Ammon's horn (tissue), 1 donor: ENCODE measurements around the gene PLEKHA6.
"Not testable (repeated sequence)": the region's sequence is repeated elsewhere in the genome, so short reads cannot be mapped to it uniquely, and the experiment has no call there.

Source experiments
- DNase-seq: peaks from one replicate; pipeline ENCODE4 v3.0.0-alpha.2; 2016; ENCODE audit warnings: low spot score

Gene PLEKHA6

DNA sequence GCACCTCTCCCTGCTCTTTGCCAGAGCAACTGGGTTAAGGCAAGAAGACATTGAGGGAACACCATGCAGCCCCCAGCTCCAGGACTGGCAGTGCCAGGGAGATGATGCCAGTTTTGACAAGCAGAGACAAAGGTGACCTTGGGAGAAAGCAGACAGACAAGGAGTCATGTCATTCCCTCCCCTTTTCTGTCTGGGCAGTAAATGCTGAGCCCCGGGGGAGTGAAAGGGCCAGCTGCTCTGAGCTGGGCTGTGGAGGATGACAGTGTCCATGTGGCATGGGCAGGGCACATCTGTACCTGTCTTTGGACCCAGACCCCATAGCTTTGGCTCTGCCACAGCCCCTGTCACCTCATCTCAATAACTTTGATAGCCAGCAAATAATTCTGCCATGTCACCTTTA is 24.2 kb downstream of the PLEKHA6 start:
- no peak for DNase-seq

DNA sequence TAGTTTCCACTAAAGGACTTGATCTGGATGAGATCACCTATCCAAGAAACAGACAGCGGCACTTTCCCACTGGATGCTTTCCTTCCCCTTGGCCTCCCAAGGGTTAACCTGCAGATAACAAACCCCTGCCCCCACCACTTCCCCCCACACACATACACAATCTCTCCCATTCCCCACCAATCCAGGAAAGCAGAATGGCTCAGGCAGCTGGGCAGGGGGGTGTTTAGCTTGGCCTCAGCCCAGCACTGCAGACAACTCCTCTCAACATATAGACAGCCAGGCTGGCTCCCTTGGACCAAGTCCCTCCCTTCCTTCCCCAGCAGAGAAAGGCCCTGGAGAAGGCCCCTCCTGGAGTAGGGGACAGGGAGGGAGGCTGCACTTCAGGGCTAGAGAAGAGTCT is 24.6 kb downstream of the PLEKHA6 start:
- no peak for DNase-seq

DNA sequence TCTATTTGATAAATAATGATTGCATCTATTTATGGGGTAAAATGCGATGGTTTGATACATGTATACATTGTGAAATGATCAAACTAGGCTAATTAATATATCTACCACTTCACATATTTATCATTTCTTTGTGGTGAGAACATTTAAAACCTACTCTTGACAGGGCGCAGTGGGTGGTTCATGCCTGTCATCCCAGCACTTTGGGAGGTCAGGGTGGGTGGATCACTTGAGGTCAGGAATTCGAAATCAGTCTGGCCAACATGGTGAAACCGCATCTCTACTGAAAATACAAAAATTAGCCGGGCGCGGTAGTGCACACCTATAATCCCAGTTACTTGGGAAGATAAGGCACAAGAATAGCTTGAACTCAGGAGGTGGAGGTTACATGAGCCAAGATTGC is 25.3 kb downstream of the PLEKHA6 start:
- DNase-seq = no peak

DNA sequence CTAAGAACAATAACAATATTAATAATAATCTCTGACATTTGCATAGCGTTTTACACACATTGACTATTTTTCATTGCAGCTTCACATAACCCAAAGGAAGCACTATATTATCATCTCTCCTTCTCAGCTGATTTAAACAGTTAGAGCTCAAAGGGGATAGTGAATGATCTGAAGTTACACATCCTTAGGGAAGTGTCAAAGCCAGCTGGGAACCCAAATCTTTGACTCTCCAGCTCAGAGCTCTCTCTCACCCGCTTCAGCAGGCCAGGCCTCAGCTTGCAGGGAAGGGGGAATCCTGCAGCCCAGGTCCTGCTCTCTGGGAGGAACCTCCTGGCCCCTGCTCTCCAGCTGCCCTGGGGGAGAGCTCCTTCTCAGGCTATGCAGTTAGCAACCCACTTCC is 26.3 kb downstream of the PLEKHA6 start:
- DNase-seq = no peak

DNA sequence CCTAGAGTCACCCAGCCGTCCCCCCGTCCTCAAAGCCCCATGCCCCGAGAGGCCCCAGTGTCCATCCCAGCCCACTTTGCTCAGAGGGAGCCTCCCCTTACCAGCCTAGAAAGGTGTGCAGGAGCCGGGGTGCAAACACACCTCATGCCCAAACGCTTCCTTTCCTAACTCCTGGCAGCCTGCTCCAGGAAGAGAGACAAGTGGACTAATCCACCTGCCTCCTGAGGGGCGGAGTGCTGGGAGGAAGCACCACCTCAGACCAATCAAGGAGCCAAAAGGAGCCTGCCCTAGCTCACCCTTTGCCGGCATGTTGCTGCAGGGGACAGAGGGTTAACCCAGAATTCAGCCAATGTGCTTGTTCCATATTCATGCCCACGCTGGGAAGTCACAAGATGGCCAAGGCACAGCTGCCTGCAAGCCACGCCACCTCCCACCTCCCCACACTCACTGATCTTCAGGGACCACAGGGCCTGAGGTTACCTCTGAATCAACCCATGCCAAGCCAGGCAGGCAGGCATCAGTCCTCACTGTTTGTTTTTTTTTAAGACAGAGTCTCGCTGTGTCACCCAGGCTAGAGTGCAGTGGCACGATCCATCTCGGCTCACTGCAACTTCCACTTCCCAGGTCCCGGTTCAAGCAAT is 27.8 kb downstream of the PLEKHA6 start:
- DNase-seq = no peak

DNA sequence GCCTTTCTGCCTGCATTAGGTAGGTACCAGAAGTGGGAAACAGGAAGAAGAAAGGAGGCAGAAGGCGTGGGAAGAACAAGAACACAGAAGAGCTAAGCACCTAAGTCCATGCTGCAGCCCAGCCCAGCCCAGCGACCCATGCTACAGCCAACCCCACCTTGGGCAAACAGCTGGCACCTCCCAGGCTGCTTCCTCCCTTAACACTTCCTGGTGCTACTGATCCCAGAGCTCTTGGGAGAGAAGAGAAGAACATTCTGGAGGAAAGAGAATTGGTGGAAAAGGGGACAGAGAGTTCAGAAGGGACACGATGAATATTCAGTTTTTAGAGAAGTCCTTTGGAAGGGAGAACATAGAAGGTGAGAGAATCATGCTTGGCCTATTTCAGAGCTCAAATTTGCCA is 28.5 kb downstream of the PLEKHA6 start:
- no peak for DNase-seq

DNA sequence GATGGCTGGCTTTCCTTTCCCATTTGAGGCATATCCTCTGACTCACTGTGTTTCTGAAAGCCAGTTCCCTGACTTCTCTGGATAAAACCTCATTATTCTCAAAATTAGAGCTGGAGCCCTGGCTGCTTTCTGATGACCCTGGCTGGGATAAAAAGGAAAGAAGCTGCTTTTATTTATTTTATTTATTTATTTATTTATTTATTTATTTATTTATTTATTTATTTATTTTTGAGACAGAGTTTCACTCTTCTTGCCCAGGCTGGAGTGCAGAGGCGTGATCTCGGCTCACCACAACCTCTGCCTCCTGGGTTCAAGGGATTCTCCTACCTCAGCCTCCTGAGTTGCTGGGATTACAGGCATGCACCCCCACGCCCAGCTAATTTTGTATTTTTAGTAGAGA is 31.9 kb downstream of the PLEKHA6 start:
- DNase-seq = not testable (repeated sequence)

DNA sequence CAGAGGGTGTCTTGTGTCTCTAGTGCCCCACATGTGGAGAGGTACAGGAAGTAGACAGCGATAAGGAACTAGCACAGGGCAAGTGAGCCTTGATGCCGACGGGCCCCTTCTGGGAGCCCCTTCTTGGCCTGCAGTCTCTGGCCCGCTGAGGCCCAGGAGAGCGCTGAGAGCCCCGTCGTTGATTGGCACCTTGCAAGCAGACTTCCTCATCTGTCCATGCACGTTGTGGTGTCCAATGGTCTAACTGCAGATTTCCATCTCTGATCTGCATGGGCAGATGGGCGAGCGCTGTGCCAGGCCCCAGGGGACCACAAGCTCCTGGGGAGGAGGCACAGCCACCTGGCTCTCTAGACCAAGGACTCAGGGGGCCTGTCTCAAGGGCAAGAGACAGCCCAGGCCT is 32.4 kb downstream of the PLEKHA6 start:
- no peak for DNase-seq

DNA sequence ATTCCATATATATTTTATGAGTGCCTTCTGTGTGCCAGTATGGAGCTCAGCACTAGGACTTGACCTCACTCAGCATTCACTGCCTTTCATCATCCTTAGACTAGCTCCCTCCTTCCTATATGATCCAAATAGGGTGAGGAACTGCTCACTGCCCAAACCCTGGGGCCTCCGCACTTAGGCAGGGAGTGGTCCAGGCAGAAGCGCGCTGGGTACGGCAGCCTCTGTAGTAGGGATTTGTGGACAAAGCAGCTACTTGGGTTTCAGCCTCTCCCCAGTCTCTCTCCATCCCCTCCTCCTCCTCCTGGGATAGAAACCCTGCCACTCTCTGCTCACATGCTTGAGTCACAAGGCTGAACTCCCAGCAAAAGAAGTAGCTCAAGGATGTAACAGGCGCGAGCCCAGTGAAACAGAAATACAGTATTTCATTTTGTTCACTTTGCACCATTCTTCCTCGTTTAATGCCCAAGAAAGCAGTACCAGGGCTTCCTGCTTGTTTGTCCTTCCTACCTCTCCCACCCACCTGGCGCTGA is 32.9 kb downstream of the PLEKHA6 start:
- DNase-seq = peak; percentile 43

DNA sequence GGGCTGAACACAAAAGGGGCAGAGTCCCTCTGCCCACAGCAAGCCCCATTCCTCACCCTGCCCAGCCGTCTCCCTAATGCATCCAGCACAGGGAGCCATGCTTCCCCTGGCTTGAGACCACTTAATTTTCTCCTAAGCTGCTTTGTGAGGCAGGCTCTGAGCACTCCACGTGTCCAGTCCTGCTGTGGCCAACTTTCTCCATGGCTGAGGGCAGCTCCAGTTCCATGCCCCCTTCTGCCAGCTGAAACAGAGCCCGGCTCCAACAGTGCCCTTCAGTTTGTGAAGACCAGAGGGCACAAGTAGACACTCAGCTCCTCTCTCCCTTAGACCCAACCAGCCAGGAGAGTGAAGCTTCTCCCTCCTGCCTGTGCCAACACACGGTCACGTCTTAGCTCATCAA is 33.8 kb downstream of the PLEKHA6 start:
- peak; percentile 75 for DNase-seq

DNA sequence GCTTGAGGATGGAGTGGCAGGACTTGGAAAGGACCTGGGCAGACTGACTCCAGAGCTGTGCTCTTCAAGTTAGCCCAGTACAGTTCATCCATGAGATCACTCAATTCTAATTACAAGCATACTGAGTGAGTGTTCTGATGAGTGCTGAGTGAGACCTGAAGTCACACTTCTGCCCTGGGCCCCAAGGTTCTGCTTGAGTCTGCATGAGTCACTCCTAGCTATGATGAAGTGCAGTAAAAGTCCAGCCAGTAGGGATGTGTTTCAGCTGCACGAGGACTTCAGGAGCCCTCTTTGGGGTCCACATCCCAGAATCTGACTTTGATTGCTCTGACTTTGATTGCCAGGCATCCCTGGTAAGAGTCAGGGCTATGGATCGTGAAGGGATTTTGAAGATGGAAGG is 35.8 kb downstream of the PLEKHA6 start:
- DNase-seq = no peak

DNA sequence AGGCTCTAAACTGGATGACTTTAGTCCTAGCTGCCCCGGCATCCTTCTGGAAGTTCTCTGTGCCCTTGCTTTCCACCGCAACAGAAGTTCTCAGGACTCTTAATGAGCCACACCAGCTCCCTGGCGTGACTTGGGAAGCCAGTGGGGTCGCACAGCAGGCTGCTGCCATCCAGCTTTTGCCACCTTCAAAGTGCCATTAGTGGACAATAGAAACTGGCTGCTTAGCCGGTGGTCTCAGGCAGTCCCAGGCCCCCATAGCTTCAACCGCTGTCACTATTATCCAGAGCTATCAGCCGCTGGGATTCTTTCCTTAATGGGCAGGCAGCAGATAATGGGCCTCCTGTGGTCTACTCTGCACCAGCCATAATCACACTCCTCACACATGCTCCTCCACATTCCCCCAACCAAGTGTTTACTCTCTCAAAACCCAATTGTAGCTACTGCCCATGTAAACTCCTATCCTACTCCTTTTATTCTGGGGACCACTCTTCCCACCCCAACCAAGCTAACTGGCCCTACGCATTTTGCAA is 37.3 kb downstream of the PLEKHA6 start:
- no peak for DNase-seq

DNA sequence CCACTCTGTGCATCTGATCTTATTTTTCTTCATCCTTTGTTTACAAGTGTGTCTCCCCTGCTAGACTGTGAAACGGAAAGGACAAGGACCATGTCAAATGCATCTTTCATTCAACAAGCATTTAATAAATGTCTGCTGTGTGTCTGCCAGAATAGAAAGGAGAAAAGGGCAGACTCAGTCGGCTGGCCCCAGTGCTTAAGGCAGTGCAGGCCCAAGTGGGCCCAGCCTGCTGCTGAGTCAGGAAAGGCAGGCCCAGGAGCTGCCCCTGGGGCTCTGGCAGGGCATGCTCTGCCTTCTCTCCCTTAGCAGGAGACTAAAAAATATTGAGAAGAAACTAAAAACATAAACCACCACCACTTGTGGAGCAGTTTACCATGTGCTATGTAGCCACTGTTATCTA is 38.1 kb downstream of the PLEKHA6 start:
- no peak for DNase-seq

DNA sequence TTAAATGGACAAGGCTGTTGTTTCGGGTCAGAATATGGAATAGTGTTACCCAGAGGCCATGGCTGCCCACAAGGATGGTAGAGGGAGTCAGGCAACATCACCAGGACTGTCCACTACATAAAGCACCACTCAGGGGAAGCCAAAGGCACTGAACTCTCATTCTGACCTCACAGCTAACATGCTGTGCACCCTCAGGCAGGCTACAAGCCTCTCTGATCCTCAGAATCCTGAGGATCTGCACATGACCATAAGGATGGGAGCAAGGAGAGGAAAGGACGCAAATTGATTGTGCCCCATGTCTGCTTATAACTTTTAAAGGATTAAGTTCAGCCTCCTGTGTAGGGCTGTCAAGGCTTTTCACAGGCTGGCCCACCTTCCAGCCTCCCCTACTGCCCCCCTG is 38.7 kb downstream of the PLEKHA6 start:
- DNase-seq = no peak

DNA sequence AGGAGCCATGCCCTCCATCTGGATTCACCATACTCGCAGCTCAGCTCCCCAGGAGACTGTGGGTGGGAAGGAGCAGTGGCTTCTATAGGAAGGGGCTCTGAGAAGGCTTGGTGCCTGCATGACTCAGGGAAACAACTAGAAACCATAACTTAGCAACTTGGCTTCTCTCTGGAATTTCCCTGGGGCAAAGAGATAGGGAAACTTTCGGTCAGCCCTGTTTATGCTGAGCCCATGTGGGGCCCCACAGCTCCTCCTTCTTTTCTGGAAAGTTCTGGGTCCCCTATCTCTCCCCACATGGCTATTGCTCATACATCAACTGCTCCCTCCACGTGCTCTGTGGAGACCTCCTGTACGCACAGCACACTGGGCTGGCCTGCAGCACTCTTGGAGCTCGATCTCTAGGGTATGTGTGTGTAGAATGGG is 39.3 kb downstream of the PLEKHA6 start:
- DNase-seq = no peak

DNA sequence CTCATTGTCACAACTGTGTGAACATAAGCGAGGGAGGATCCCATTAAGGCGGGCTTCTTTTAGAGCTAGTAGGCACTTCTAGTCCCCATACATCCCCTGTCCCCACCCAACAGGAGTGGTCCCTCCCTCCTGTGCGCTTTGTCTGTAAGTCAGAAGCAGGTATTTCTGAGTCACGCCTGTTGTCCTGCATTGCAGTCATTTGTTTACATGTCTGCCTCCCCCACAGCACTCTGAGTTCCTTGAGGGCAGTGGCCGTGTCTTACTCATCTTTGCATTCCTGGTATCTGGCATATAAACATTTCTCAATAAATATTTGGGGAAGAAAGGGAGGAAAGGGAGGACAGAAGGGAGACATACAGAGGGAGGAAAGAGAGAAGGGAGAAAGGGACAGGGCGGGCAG is 40.3 kb downstream of the PLEKHA6 start:
- no peak for DNase-seq

DNA sequence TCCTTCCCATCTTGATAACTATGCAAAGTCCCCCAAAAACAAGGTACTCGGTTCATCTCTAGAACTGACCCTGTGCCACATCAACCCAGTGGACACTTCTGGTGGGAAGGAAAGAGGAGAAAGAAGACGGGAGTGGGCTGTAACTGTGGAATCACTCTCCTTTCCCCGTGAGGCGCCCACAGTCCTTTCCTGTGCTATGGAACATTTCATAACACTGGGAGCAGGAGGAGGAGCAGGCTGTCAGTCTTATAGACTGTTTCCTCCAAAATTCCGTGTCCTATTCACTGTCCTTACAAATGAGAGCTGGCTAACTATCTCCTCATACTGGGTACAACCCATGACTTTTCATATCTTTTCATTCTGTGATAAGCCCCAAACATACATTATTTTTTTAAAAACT is 40.7 kb downstream of the PLEKHA6 start:
- DNase-seq = no peak

DNA sequence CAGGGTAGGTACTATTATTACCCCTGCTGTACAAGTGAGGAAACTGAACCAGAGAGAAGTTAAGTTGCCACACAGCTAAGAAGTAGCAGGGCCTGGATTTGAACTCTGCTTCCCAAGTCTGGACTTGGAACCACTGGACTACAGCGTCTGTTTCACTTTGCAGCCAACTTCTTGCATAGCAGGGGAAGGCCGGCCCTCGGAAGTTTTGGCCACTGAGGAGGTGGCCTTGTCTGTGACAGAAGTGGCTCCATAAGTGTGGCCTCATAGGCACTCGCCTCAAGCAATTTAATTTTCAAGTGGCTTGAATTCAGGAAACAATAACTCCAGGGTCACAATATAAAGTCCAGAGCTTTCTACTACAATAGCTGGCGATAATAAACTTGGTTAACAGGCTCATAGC is 41.4 kb downstream of the PLEKHA6 start:
- DNase-seq = no peak

DNA sequence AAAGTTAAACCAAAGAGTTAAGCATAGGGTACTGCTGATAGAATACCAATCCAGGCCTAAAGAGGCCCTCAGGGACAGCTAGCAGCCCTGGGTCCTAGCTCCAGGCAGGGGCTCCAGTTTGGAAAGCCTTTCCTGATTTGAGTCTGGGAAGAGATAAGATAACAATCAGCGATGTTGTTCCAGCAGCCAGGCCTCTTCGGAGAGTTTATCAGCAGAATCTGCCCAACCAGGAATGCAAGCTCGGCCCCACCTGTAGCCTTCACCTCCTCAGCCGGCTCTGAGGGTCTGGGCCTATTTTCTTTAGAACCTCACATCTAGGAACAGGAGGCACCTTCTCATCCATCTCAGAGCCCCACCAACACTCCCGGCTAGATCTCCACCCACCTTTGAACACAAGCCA is 42.6 kb downstream of the PLEKHA6 start:
- no peak for DNase-seq

DNA sequence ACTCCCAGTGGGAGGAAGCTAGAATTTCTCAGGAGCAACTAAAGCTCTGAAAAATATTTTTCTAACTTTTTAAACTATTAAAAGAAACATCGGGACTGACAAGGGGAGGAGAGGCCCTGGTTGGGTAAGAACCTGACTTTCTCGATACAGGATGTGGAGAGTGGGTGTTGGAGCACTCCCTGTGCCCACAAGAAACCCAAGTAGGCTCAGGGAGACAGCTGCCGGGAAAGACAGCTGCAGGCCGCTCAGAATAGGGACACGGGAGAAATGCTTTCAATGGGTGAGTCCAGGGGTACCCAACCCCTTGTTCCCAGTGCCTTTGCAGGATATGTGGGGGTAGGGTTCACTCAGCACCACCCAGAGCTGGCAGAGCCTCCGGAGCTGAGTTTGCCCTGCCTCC is 43.6 kb downstream of the PLEKHA6 start:
- DNase-seq = no peak

DNA sequence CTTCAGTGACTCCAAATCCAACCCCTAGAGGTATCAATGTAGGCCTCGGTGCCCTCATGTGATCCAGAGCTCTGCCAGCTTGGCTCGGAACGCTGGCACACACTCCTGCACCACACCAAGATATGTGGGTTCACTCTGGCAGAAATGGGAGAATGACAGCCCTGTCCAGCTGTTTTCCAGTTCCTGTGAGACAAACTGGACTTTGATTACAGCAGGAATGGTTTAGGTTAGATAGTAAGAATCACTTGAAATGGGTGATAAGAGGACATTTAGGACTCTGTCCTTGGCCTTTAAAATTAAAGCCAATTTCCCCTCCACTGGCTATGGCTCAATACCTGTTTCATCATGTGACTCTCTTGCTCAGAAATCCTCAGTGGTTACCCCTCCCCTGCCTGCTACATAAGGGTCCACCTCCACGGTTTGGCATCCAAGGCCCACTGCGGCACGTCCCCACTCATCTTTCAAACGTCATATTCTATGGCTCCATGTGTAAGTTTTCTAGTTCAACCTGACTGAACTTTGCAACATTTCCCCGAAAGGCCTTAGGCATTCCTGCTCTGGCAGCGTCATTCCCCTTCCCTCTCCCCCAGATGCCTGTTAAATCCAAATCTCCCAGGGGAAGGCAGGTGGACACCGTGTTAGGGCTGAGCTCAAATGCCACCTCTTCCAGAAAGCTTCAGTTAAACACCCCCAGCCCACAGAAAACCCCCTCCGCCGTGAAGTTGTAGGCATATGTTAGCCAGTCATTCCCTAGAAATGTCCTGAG is 44.7 kb downstream of the PLEKHA6 start:
- DNase-seq = no peak

DNA sequence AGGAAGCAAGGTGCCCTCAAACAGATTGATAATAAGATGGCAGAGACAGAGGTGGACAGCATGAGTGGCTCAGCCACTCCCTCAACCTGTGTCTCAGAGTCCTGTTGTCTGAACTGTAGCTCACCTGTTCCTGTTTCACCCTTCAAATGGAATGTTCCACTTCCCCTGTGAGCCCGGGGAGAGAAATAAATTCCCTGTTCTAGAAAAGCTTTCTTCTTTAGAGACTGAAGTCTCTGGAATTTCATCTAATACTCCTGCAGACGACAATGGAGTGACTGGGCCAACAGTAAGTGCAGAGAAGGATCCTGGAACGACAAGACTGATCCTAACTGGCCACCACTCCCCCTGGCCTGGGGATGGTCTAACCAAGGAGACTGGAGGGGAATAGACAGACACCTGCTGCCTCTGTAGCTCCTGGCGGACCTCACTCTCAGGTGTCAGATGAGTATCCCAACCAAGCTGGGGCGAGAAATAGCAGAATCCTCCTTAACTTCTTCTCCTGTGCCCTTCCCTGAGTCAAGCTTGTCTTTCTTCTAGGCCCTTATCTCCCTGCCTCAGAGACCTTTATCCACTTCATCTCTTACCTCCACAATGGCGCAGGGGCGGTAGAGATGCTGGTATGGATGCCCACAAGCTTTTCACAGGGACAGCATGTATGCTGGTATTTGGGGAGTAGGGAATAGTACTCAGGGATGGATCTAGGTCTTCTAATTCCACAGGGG is 45.4 kb downstream of the PLEKHA6 start:
- DNase-seq = no peak

DNA sequence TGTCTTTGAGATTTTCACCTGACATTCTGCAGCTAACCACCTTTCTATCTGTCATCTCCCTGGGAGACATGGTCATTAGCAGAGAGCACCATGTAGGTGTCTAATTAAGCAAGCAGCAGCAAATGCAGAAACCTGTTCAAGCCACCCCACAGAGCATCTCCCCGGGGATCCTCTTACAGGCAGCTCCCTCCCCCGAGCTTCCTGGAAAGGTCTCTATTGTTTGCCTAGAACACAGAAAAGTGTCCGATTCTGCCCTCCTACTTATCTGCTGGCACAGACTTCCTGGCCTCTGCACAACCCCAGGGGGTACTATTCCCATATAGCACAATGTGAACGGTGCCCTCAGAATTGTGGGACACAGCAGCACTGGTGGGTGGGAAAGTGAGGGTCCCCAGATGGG is 46.1 kb downstream of the PLEKHA6 start:
- no peak for DNase-seq
